ENCODE data around the gene PADI3.

DNA sequence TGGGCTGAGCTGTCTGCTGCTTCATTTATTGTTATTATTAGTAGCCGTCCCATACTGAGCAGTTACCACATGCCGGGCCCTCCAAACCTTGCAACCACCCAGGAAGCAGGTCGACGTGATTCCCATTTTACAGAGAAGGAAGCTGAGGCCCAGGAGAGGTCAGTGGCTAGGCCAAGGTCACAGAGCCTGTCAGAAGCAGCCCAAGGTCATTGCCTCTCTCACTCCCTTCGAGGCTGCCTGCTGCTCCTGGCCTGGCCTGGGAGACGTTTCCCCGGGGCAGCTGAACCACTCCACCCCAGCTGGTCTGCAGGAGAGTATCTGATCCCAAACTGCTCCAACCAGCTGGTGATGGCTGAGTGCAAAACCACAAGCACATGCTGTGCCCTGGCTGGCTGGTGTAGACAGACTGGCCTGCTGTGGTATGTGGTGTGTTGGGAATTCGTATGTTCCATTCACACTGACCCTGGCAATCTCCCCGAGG is 65.6 kb downstream of the PADI3 start:
- TF ChIP-seq, protein P1, sequence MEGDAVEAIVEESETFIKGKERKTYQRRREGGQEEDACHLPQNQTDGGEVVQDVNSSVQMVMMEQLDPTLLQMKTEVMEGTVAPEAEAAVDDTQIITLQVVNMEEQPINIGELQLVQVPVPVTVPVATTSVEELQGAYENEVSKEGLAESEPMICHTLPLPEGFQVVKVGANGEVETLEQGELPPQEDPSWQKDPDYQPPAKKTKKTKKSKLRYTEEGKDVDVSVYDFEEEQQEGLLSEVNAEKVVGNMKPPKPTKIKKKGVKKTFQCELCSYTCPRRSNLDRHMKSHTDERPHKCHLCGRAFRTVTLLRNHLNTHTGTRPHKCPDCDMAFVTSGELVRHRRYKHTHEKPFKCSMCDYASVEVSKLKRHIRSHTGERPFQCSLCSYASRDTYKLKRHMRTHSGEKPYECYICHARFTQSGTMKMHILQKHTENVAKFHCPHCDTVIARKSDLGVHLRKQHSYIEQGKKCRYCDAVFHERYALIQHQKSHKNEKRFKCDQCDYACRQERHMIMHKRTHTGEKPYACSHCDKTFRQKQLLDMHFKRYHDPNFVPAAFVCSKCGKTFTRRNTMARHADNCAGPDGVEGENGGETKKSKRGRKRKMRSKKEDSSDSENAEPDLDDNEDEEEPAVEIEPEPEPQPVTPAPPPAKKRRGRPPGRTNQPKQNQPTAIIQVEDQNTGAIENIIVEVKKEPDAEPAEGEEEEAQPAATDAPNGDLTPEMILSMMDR (IDR thresholded peaks at IDR 0.05) = no peak
- no peak for TF ChIP-seq POLR2A (IDR thresholded peaks at IDR 0.05)
- no peak for TF ChIP-seq EP300 (IDR thresholded peaks at IDR 0.05)
